ENCODE measurements around the gene ZMYM3.

ZMYM3 gene

GRCh38 chrX:71214604-71215337 lies 39.2 kb downstream of the ZMYM3 start:
- DNase-seq (ENCODE audit: low read depth in 2 of 2), result no peak

- DNase-seq (ENCODE audit: low read depth in 2 of 2), result no peak
Measured at GRCh38 chrX:71214152-71214551, 39.8 kb downstream of the ZMYM3 start.

GRCh38 chrX:71212536-71212935 lies 41.4 kb downstream of the ZMYM3 start:
- no peak for DNase-seq (ENCODE audit: low read depth in 2 of 2)

GRCh38 chrX:71210816-71211215 lies 43.1 kb downstream of the ZMYM3 start:
- no peak for DNase-seq (ENCODE audit: low read depth in 2 of 2)

- DNase-seq (ENCODE audit: low read depth in 2 of 2), result no peak
Measured at GRCh38 chrX:71199252-71200008, 54.5 kb downstream of the ZMYM3 start.

GRCh38 chrX:71198066-71198465 lies 55.9 kb downstream of the ZMYM3 start:
- DNase-seq (ENCODE audit: low read depth in 2 of 2), result no peak

- no peak for DNase-seq (ENCODE audit: low read depth in 2 of 2)
Measured at GRCh38 chrX:71195964-71196649, 57.8 kb downstream of the ZMYM3 start.

- no peak for DNase-seq (ENCODE audit: low read depth in 2 of 2)
Measured at GRCh38 chrX:71191248-71191647, 62.7 kb downstream of the ZMYM3 start.
